ENCODE results near the gene ZNF195.

Gene ZNF195

GRCh38 chr11:3353066-3353465 lies 25.9 kb downstream of the ZNF195 start:
- H3K27ac ChIP-seq: no peak overlapping the region
- H3K27me3 ChIP-seq (replicated peaks): no peaks in the 10 kb centered on the region
- no peak overlapping the region for H3K4me3 ChIP-seq (ENCODE audit: low read depth, low read length)
- in situ Hi-C loops (cut with HindIII; ENCODE audit: low pct_ligation_motif_present, low sequenced_read_pairs): no loop called here
- no peak for DNase-seq
- peaks cover under 1% of the 10 kb centered on the region for H3K36me3 ChIP-seq (replicated peaks)
- TF ChIP-seq CTCF (IDR thresholded peaks at IDR 0.05; ENCODE audit: low read depth, low read length, missing control alignments): no peak

GRCh38 chr11:3347127-3347526 lies 31.8 kb downstream of the ZNF195 start:
- no peaks in the 10 kb centered on the region for H3K27me3 ChIP-seq (replicated peaks)
- no peak overlapping the region for H3K27ac ChIP-seq
- in situ Hi-C loops (cut with HindIII; ENCODE audit: low pct_ligation_motif_present, low sequenced_read_pairs): no loop called here
- H3K36me3 ChIP-seq (replicated peaks): no peaks in the 10 kb centered on the region
- no peak for DNase-seq
- no peak overlapping the region for H3K4me3 ChIP-seq (ENCODE audit: low read depth, low read length)
- no peak for TF ChIP-seq CTCF (IDR thresholded peaks at IDR 0.05; ENCODE audit: low read depth, low read length, missing control alignments)

- TF ChIP-seq CTCF (IDR thresholded peaks at IDR 0.05; ENCODE audit: low read depth, low read length, missing control alignments): no peak
- Histone ChIP-seq H3K4me3 (ENCODE audit: low read depth, low read length) (no peak overlapping the region), H3K36me3 (replicated peaks) (no peaks in the 10 kb centered on the region), H3K27ac (no peak overlapping the region), H3K27me3 (replicated peaks) (no peaks in the 10 kb centered on the region)
- no peak for DNase-seq
- in situ Hi-C loops (cut with HindIII; ENCODE audit: low pct_ligation_motif_present, low sequenced_read_pairs): no loop called here
Measured at GRCh38 chr11:3346587-3346986, 32.4 kb downstream of the ZNF195 start.

GRCh38 chr11:3345736-3346135 lies 33.2 kb downstream of the ZNF195 start:
- Histone ChIP-seq H3K4me3 (ENCODE audit: low read depth, low read length) (no peak overlapping the region), H3K36me3 (replicated peaks) (no peaks in the 10 kb centered on the region), H3K27ac (no peak overlapping the region), H3K27me3 (replicated peaks) (no peaks in the 10 kb centered on the region)
- in situ Hi-C loops (cut with HindIII; ENCODE audit: low pct_ligation_motif_present, low sequenced_read_pairs): no loop called here
- TF ChIP-seq CTCF (IDR thresholded peaks at IDR 0.05; ENCODE audit: low read depth, low read length, missing control alignments): no peak
- no peak for DNase-seq

GRCh38 chr11:3344327-3345174 lies 34.4 kb downstream of the ZNF195 start:
- Histone ChIP-seq H3K36me3 (replicated peaks) (no peaks in the 10 kb centered on the region), H3K27ac (no peak overlapping the region), H3K27me3 (replicated peaks) (no peaks in the 10 kb centered on the region), H3K4me3 (ENCODE audit: low read depth, low read length) (no peak overlapping the region)
- DNase-seq: no peak
- in situ Hi-C loops (cut with HindIII; ENCODE audit: low pct_ligation_motif_present, low sequenced_read_pairs): no loop called here
- no peak for TF ChIP-seq CTCF (IDR thresholded peaks at IDR 0.05; ENCODE audit: low read depth, low read length, missing control alignments)

GRCh38 chr11:3342709-3343108 lies 36.2 kb downstream of the ZNF195 start:
- H3K4me3 ChIP-seq (ENCODE audit: low read depth, low read length): no peak overlapping the region
- H3K36me3 ChIP-seq (replicated peaks): no peaks in the 10 kb centered on the region
- H3K27me3 ChIP-seq (replicated peaks): no peaks in the 10 kb centered on the region
- no peak overlapping the region for H3K27ac ChIP-seq
- no peak for TF ChIP-seq CTCF (IDR thresholded peaks at IDR 0.05; ENCODE audit: low read depth, low read length, missing control alignments)
- in situ Hi-C loops (cut with HindIII; ENCODE audit: low pct_ligation_motif_present, low sequenced_read_pairs): no loop called here
- DNase-seq: no peak

Data from brain microvascular endothelial cell (primary cell).